Ascending aorta (tissue), 2 donors: ENCODE measurements around the gene DYNC1I1. TPM values are rescaled to one million over a fixed set of nuclear protein-coding genes. Genes with fewer than 3 reads are reported as not detected.

Experiments
- DNase-seq, 2 donors: peaks; one replicate each; pipeline ENCODE4 v3.0.0-alpha.2; 2019; ENCODE audit warnings: low spot score in 2 of 2
- H3K27ac ChIP-seq, 2 donors: fragments of 200-600 bp; sonication (generic); one replicate each; pipeline ENCODE4 v1.5.1; 2016 to 2017; ENCODE audit warnings: mild to moderate bottlenecking in 1 of 2
- H3K27me3 ChIP-seq: fragments of 200-600 bp; sonication (generic); one replicate; pipeline ENCODE4 v1.5.1; 2017
- H3K36me3 ChIP-seq, 2 donors: fragments of 200-600 bp; sonication (generic); one replicate each; pipeline ENCODE4 v1.5.1; 2016
- H3K4me1 ChIP-seq, 2 donors: fragments of 200-600 bp; sonication (generic); one replicate each; pipeline ENCODE4 v1.5.1; 2016 to 2017; ENCODE audit warnings: mild to moderate bottlenecking in 1 of 2
- H3K4me3 ChIP-seq, 2 donors: fragments of 200-600 bp; sonication (generic); one replicate each; pipeline ENCODE4 v1.5.1; 2016 to 2017; ENCODE audit warnings: mild to moderate bottlenecking in 1 of 2
- H3K9me3 ChIP-seq, 2 donors: fragments of 200-600 bp; sonication (generic); one replicate each; pipeline ENCODE4 v1.5.1; 2016
- CTCF ChIP-seq, 3 experiments: fragments of 200-600 bp in 2 of 3; fragments of 450-650 bp in 1 of 3; sonication (generic) in 2 of 3; IDR thresholded peaks; one replicate each; pipeline ENCODE4 v1.5.1; 2016 to 2019; ENCODE audit warnings: antibody characterized with exemption in 3 of 3, mild to moderate bottlenecking in 1 of 3, moderate library complexity in 1 of 3
- intact Hi-C: fragments of 100-400 bp; cut with DNase I; formaldehyde crosslinking; loops from one replicate; pipeline ENCODE4 v1.15.1; 2023
- total RNA-seq: library from RNA; depleted of rRNA; stranded (reverse); fragments of >200 nt; gene quantifications from one replicate; pipeline ENCODE4 v1.1.0, GENCODE V29; 2016

The DYNC1I1 gene
- total RNA-seq, 1 donor from 2014 or later, result 13.2 TPM

- Histone ChIP-seq H3K27ac (no peak overlapping the region), H3K4me3 (no peak overlapping the region), H3K36me3 (peaks cover 0 to 6% of the 10 kb centered on the region in 2 donors), H3K4me1 (no peaks in the 10 kb centered on the region), H3K27me3 (no peaks in the 10 kb centered on the region), H3K9me3 (no peaks in the 10 kb centered on the region)
- no peak for TF ChIP-seq CTCF (IDR thresholded peaks at IDR 0.05)
- no peak for DNase-seq
- intact Hi-C loops, result no loop called here
These were observed 223.8 kb downstream of the DYNC1I1 start for GRCh38 chr7:95996174-95996573.

- Histone ChIP-seq H3K4me3 (no peak overlapping the region), H3K9me3 (no peaks in the 10 kb centered on the region), H3K36me3 (peaks cover 0 to 6% of the 10 kb centered on the region in 2 donors), H3K27me3 (no peaks in the 10 kb centered on the region), H3K4me1 (no peaks in the 10 kb centered on the region), H3K27ac (no peak overlapping the region)
- TF ChIP-seq CTCF (IDR thresholded peaks at IDR 0.05), result no peak
- intact Hi-C loops, result no loop called here
- DNase-seq, result no peak
These were observed 224.5 kb downstream of the DYNC1I1 start for GRCh38 chr7:95996886-95997285.

GRCh38 chr7:95997632-95998031 is 225.3 kb downstream of the DYNC1I1 start:
- no peak for DNase-seq
- TF ChIP-seq CTCF (IDR thresholded peaks at IDR 0.05), result no peak
- Histone ChIP-seq H3K36me3 (peaks cover 0 to 6% of the 10 kb centered on the region in 2 donors), H3K27ac (no peak overlapping the region), H3K27me3 (no peaks in the 10 kb centered on the region), H3K9me3 (no peaks in the 10 kb centered on the region), H3K4me3 (no peak overlapping the region), H3K4me1 (no peaks in the 10 kb centered on the region)
- intact Hi-C loops, result no loop called here

GRCh38 chr7:95999481-95999880 is 227.1 kb downstream of the DYNC1I1 start:
- no peaks in the 10 kb centered on the region for H3K27me3 ChIP-seq
- no peak for DNase-seq
- H3K27ac ChIP-seq, result no peak overlapping the region
- peaks cover 0 to 6% of the 10 kb centered on the region in 2 donors for H3K36me3 ChIP-seq
- H3K4me3 ChIP-seq, result no peak overlapping the region
- H3K4me1 ChIP-seq, result no peaks in the 10 kb centered on the region
- no peaks in the 10 kb centered on the region for H3K9me3 ChIP-seq
- intact Hi-C loops, result no loop called here
- no peak for TF ChIP-seq CTCF (IDR thresholded peaks at IDR 0.05)

- TF ChIP-seq CTCF (IDR thresholded peaks at IDR 0.05), result no peak
- no peaks in the 10 kb centered on the region for H3K36me3 ChIP-seq
These were observed 232.2 kb downstream of the DYNC1I1 start for GRCh38 chr7:96004578-96004977.

GRCh38 chr7:96005271-96005670 is 232.9 kb downstream of the DYNC1I1 start:
- no peak overlapping the region for H3K27ac ChIP-seq
- intact Hi-C loops, result no loop called here
- H3K27me3 ChIP-seq, result no peaks in the 10 kb centered on the region

More at GRCh38 chr7:96004578-96004977, 232.2 kb downstream of the DYNC1I1 start:
- Histone ChIP-seq H3K4me3 (no peak overlapping the region), H3K9me3 (no peaks in the 10 kb centered on the region), H3K27ac (no peak overlapping the region), H3K27me3 (no peaks in the 10 kb centered on the region), H3K4me1 (no peaks in the 10 kb centered on the region)
- intact Hi-C loops, result no loop called here
- DNase-seq, result no peak

More at GRCh38 chr7:96005271-96005670, 232.9 kb downstream of the DYNC1I1 start:
- TF ChIP-seq CTCF (IDR thresholded peaks at IDR 0.05), result no peak
- no peaks in the 10 kb centered on the region for H3K36me3 ChIP-seq
- no peaks in the 10 kb centered on the region for H3K4me1 ChIP-seq
- no peak for DNase-seq
- H3K4me3 ChIP-seq, result no peak overlapping the region
- no peaks in the 10 kb centered on the region for H3K9me3 ChIP-seq
